CD4-positive, alpha-beta T cell (primary cell): ENCODE measurements around the gene UBE2O. TPM values are rescaled to one million over a fixed set of nuclear protein-coding genes. Genes with fewer than 3 reads are reported as not detected.

Experiments
- ATAC-seq: fragments of 200-7000 bp; cut with Tn5 transposase; one replicate; pipeline ENCODE4 v1.10.0; 2022; ENCODE audit warnings: mild to moderate bottlenecking; ENCODE audit not compliant: poor library complexity
- CTCF ChIA-PET: fragments of 350-600 bp; sonication (Branson Sonifier 250); formaldehyde crosslinking; loops from one replicate; lab custom pipeline; 2021; ENCODE audit warnings: antibody characterized with exemption, inconsistent platforms; lab: Charles Lee
- POLR2A ChIA-PET: fragments of 350-600 bp; sonication (Branson Sonifier 250); formaldehyde crosslinking; loops from one replicate; lab custom pipeline; 2021; ENCODE audit warnings: antibody characterized with exemption, inconsistent platforms; lab: Charles Lee
- DNase-seq, 14 experiments: peaks; one replicate each; pipeline ENCODE4 v3.0.0-alpha.2; 2013 to 2020; ENCODE audit warnings: mixed read lengths in 2 of 14
- H3K27ac ChIP-seq, 2 donors: one replicate each; pipeline versions ENCODE4 v1.5.1 to v1.7.0; 2013; ENCODE audit warnings: low read length in 2 of 2, low read depth in 1 of 2, mild to moderate bottlenecking in 1 of 2
- H3K27me3 ChIP-seq, 2 experiments: 1 replicate in 1 of 2; 2 replicates in 1 of 2; pipeline versions ENCODE4 v1.6.1 to v1.7.0; 2013; ENCODE audit warnings: low read length in 2 of 2, control low read depth in 1 of 2, mild to moderate bottlenecking in 1 of 2, moderate library complexity in 1 of 2; ENCODE audit not compliant: insufficient read depth in 2 of 2, control insufficient read depth in 1 of 2
- H3K36me3 ChIP-seq: one replicate; pipeline ENCODE4 v1.6.1; 2013; ENCODE audit warnings: low read length, control low read depth; ENCODE audit not compliant: insufficient read depth
- H3K4me1 ChIP-seq: one replicate; pipeline ENCODE4 v1.6.1; 2013; ENCODE audit warnings: low read length, control low read depth; ENCODE audit not compliant: insufficient read depth
- H3K4me3 ChIP-seq: one replicate; pipeline ENCODE4 v1.5.1; 2013; ENCODE audit warnings: mild to moderate bottlenecking, low read length, moderate library complexity
- H3K9me3 ChIP-seq, 2 experiments: 1 replicate in 1 of 2; 2 replicates in 1 of 2; pipeline versions ENCODE4 v1.6.1 to v1.7.0; 2013; ENCODE audit warnings: low read length in 2 of 2, mild to moderate bottlenecking in 2 of 2, control low read depth in 1 of 2, moderate library complexity in 1 of 2; ENCODE audit not compliant: control insufficient read depth in 1 of 2, insufficient read depth in 1 of 2
- H3K27ac Mint-ChIP-seq: one replicate; pipeline ENCODE4 v1.8.0; 2020; ENCODE audit warnings: mixed read lengths
- H3K27me3 Mint-ChIP-seq: one replicate; pipeline ENCODE4 v1.8.0; 2021; ENCODE audit warnings: mixed read lengths
- H3K36me3 Mint-ChIP-seq: one replicate; pipeline ENCODE4 v1.8.0; 2021; ENCODE audit warnings: low read depth, mixed read lengths
- H3K4me1 Mint-ChIP-seq: one replicate; pipeline ENCODE4 v1.8.0; 2021; ENCODE audit warnings: low read depth, mixed read lengths
- H3K4me3 Mint-ChIP-seq: one replicate; pipeline ENCODE4 v1.8.0; 2020; ENCODE audit warnings: mild to moderate bottlenecking, mixed read lengths
- H3K9me3 Mint-ChIP-seq: one replicate; pipeline ENCODE4 v1.8.0; 2020; ENCODE audit warnings: mixed read lengths
- intact Hi-C, 2 experiments: fragments of 100-400 bp; cut with DNase I in 1 of 2; cut with micrococcal nuclease in 1 of 2; formaldehyde crosslinking; loops; one replicate each; pipeline versions ENCODE4 v1.15.1 to v1.9.0; 2023 to 2025; cut with DNase I, micrococcal nuclease
- total RNA-seq, 174 experiments: library from RNA in 2 of 174; stranded (reverse) in 2 of 174; gene quantifications; one replicate each; pipeline ENCODE4 v1.2.3 and lab custom pipeline; 2021 to 2026
- TF ChIP-seq, protein P1 (sequence below): fragments of 200-600 bp; IDR thresholded peaks from one replicate; pipeline ENCODE4 v1.8.0; 2022; ENCODE audit warnings: antibody characterized with exemption, mild to moderate bottlenecking

Gene UBE2O
- total RNA-seq, 2 experiments from 2014 or later = 22.7 to 25.1 TPM

DNA sequence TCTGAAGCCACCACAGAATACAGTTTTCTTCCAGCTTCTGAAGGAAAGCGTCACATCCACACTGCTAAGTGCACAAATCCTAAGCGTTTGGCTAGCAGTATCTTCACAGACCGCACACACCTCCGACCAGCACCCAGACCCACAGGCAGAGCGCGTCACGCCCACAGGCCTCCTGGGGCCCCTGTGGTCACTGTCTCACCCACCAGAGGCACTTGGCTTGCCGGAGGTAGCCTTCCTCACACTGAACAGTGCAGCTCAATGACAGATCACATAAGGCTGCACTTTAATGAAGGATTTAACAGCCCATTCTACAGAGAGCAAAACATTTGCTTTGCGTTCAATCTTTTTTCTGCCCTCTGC lies 47.4 kb downstream of the UBE2O start:
- Histone ChIP-seq H3K27me3 (no peaks in the 10 kb centered on the region), H3K36me3 (peaks cover 49% of the 10 kb centered on the region), H3K9me3 (no peaks in the 10 kb centered on the region), H3K4me1 (peaks cover 10% of the 10 kb centered on the region), H3K27ac (no peak overlapping the region), H3K4me3 (no peak overlapping the region)
- no peaks in the 10 kb centered on the region for H3K27me3 Mint-ChIP-seq
- H3K4me1 Mint-ChIP-seq = peaks cover 7% of the 10 kb centered on the region
- no peak overlapping the region for H3K4me3 Mint-ChIP-seq
- peaks cover 61% of the 10 kb centered on the region for H3K36me3 Mint-ChIP-seq
- no peaks in the 10 kb centered on the region for H3K9me3 Mint-ChIP-seq
- TF ChIP-seq, protein P1, sequence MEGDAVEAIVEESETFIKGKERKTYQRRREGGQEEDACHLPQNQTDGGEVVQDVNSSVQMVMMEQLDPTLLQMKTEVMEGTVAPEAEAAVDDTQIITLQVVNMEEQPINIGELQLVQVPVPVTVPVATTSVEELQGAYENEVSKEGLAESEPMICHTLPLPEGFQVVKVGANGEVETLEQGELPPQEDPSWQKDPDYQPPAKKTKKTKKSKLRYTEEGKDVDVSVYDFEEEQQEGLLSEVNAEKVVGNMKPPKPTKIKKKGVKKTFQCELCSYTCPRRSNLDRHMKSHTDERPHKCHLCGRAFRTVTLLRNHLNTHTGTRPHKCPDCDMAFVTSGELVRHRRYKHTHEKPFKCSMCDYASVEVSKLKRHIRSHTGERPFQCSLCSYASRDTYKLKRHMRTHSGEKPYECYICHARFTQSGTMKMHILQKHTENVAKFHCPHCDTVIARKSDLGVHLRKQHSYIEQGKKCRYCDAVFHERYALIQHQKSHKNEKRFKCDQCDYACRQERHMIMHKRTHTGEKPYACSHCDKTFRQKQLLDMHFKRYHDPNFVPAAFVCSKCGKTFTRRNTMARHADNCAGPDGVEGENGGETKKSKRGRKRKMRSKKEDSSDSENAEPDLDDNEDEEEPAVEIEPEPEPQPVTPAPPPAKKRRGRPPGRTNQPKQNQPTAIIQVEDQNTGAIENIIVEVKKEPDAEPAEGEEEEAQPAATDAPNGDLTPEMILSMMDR = no peak
- CTCF ChIA-PET = no interaction called here
- DNase-seq (no peak), ATAC-seq (no peak)
- intact Hi-C loops = no loop called here
- POLR2A ChIA-PET = no interaction called here
- no peak overlapping the region for H3K27ac Mint-ChIP-seq

DNA sequence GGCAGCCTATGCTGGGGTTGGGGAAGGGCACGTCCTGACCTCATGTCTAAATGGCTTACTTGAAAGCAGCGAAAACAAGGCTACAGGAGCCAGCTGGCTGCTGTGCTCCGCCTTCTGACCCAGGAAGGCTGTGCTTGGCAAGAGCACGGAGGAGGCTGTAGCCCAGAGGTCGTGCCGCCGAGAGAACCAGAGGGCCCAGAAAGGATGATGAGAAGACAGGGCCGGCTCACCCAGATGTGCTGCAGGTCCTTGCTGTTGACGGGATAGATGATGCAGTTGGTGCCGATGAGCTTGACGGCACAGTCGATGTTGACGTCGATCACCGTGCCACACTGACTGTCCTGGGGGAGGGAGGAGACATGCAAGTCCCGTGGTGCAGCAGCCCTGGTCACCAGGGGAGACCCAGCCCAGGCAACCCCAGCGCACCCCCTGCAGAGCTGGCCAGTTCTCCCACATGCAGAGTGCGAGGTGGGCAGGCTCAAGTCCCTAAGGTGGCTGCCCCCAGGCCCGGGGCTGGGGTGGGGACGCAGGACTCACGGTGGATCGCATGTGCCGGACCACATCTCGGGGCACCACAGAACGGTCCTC lies 47.9 kb downstream of the UBE2O start:
- peaks cover 7% of the 10 kb centered on the region for H3K4me1 Mint-ChIP-seq
- no peaks in the 10 kb centered on the region for H3K9me3 Mint-ChIP-seq
- Histone ChIP-seq H3K27me3 (no peaks in the 10 kb centered on the region), H3K4me1 (peaks cover 10% of the 10 kb centered on the region), H3K9me3 (no peaks in the 10 kb centered on the region), H3K27ac (no peak overlapping the region), H3K36me3 (peaks cover 54% of the 10 kb centered on the region), H3K4me3 (no peak overlapping the region)
- POLR2A ChIA-PET = no interaction called here
- CTCF ChIA-PET = no interaction called here
- H3K27me3 Mint-ChIP-seq = no peaks in the 10 kb centered on the region
- H3K36me3 Mint-ChIP-seq = peaks cover 62% of the 10 kb centered on the region
- ATAC-seq (no peak), DNase-seq (no peak)
- intact Hi-C loops = no loop called here
- TF ChIP-seq, protein P1 = no peak
- H3K4me3 Mint-ChIP-seq = no peak overlapping the region
- H3K27ac Mint-ChIP-seq = no peak overlapping the region

DNA sequence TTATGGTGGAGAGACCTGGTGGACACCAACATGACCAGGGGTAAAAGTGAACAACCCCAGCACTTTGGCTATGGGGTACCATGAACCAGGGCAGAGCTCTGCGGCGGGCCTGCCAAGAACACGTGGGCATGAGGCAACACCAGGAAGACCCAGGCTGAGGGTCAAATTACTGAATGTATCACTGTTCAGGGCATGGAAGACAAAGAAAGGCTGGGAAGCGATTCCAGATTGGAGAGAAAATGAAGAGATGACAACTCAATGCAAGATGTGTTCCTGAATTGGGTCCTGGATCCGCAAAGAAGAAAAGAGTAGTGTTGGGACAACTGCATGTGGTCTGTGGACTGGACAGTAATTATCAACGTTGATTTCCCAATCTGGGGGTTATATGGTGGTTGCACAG lies 48.7 kb downstream of the UBE2O start:
- Histone ChIP-seq H3K4me1 (peaks cover 10% of the 10 kb centered on the region), H3K36me3 (peaks cover 62% of the 10 kb centered on the region), H3K27ac (no peak overlapping the region), H3K9me3 (no peaks in the 10 kb centered on the region), H3K4me3 (no peak overlapping the region), H3K27me3 (no peaks in the 10 kb centered on the region)
- ChIA-PET CTCF (no interaction called here), POLR2A (no interaction called here)
- Mint-ChIP-seq H3K4me1 (peaks cover 7% of the 10 kb centered on the region), H3K27ac (no peak overlapping the region), H3K27me3 (no peaks in the 10 kb centered on the region), H3K4me3 (no peak overlapping the region), H3K9me3 (no peaks in the 10 kb centered on the region), H3K36me3 (peaks cover 70% of the 10 kb centered on the region)
- intact Hi-C loops = no loop called here
- DNase-seq = no peak
- TF ChIP-seq, protein P1 = no peak
- ATAC-seq = no peak
